Measurements from ENCODE around the gene SPAAR.

DNA sequence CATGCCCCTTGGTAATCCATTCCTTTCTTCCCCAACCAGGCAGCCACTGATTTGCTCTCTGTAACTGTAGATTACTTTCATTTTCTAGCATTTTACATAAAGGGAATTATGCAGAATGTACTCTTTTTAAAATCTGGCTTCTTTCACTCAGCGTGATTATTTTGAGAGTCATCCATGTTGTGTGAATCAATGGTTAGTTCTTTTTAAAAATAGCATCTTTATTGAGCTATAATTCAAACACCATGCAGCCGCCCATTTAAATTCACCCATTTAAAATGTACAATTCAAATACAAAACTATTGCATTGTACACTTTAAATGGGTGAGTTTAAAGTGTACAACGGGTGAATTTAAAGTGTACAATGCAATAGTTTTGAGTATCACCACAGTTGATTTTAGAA lies 36.8 kb upstream of the SPAAR start:
- TF ChIP-seq CTCF (conservative IDR thresholded peaks at IDR 0.05): no peak
- TF ChIP-seq EZH2 (IDR thresholded peaks at IDR 0.05; ENCODE audit: low read depth): no peak
